HCT116 (cell line): Measurements from ENCODE around the gene LAMP1.
"Not testable (repeated sequence)": the region's sequence is repeated elsewhere in the genome, so short reads cannot be mapped to it uniquely, and the experiment has no call there.

Source experiments
- CEBPB ChIP-seq: IDR thresholded peaks from 2 replicates; pipeline ENCODE4 v1.6.1; 2012; ENCODE audit warnings: low read depth
- EZH2phosphoT487 ChIP-seq: fragments of 200-600 bp; IDR thresholded peaks from 2 replicates; pipeline ENCODE4 v1.6.1; 2018; ENCODE audit warnings: antibody characterized with exemption, borderline replicate concordance
- FOSL1 ChIP-seq: IDR thresholded peaks from 2 replicates; pipeline ENCODE4 v1.6.1; 2012; ENCODE audit warnings: low read depth
- JUND ChIP-seq: IDR thresholded peaks from 2 replicates; pipeline ENCODE4 v1.6.1; 2012
- MAX ChIP-seq: IDR thresholded peaks from 2 replicates; pipeline ENCODE4 v1.6.1; 2012
- POLR2A ChIP-seq: IDR thresholded peaks from 2 replicates; pipeline ENCODE4 v1.7.0; 2011; ENCODE audit warnings: borderline replicate concordance; ENCODE audit not compliant: insufficient read depth, insufficient read length; ENCODE audit errors: extremely low read depth
- POLR2AphosphoS5 ChIP-seq: IDR thresholded peaks from 2 replicates; pipeline ENCODE4 v1.6.1; 2011; ENCODE audit warnings: mild to moderate bottlenecking, low read depth, low read length, moderate library complexity
- SP1 ChIP-seq: IDR thresholded peaks from 2 replicates; pipeline ENCODE4 v1.6.1; 2012; ENCODE audit warnings: low read depth
- SRF ChIP-seq: IDR thresholded peaks from 2 replicates; pipeline ENCODE4 v1.6.1; 2012; ENCODE audit warnings: low read depth
- TCF7L2 ChIP-seq: IDR thresholded peaks from 2 replicates; pipeline ENCODE4 v1.7.0; 2011; ENCODE audit warnings: borderline replicate concordance, inconsistent platforms; ENCODE audit not compliant: insufficient read depth, insufficient read length; ENCODE audit errors: extremely low read depth
- YY1 ChIP-seq: IDR thresholded peaks from 2 replicates; pipeline ENCODE4 v1.6.1; 2011; ENCODE audit warnings: low read length, low read depth, moderate library complexity, mild to moderate bottlenecking; ENCODE audit not compliant: insufficient replicate concordance; ENCODE audit errors: extremely low read depth
- ZBTB33 ChIP-seq: IDR thresholded peaks from 2 replicates; pipeline ENCODE4 v1.6.1; 2011; ENCODE audit warnings: mild to moderate bottlenecking, low read length, moderate library complexity; ENCODE audit not compliant: insufficient replicate concordance; ENCODE audit errors: extremely low read depth
- ZNF274 ChIP-seq: fragments of 200-500 bp; sonication (Bioruptor generic); IDR thresholded peaks from 2 replicates; pipeline ENCODE4 v1.6.1; 2014; ENCODE audit warnings: mild to moderate bottlenecking, low read depth, low read length, inconsistent platforms
- TF ChIP-seq, protein P1 (sequence below), 3 experiments: fragments of 200-600 bp in 1 of 3; sonication (generic) in 1 of 3; IDR thresholded peaks in 2 of 3; conservative IDR thresholded peaks in 1 of 3; 2 replicates each; pipeline ENCODE4 v1.5.1; 2012 to 2017; ENCODE audit warnings: low read depth in 2 of 3, low read length in 2 of 3, antibody characterized with exemption in 1 of 3, borderline replicate concordance in 1 of 3, control low read depth in 1 of 3, mild to moderate bottlenecking in 1 of 3, mixed read lengths in 1 of 3, mixed run types in 1 of 3, moderate library complexity in 1 of 3; ENCODE audit not compliant: insufficient read depth in 1 of 3

GRCh38 chr13:113257908-113258307 is 39.1 kb upstream of the LAMP1 start:
- TF ChIP-seq, protein P1, sequence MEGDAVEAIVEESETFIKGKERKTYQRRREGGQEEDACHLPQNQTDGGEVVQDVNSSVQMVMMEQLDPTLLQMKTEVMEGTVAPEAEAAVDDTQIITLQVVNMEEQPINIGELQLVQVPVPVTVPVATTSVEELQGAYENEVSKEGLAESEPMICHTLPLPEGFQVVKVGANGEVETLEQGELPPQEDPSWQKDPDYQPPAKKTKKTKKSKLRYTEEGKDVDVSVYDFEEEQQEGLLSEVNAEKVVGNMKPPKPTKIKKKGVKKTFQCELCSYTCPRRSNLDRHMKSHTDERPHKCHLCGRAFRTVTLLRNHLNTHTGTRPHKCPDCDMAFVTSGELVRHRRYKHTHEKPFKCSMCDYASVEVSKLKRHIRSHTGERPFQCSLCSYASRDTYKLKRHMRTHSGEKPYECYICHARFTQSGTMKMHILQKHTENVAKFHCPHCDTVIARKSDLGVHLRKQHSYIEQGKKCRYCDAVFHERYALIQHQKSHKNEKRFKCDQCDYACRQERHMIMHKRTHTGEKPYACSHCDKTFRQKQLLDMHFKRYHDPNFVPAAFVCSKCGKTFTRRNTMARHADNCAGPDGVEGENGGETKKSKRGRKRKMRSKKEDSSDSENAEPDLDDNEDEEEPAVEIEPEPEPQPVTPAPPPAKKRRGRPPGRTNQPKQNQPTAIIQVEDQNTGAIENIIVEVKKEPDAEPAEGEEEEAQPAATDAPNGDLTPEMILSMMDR (IDR thresholded peaks at IDR 0.05 in 2 of 3, conservative IDR thresholded peaks at IDR 0.05 in 1 of 3; ENCODE audit: borderline replicate concordance in 1 of 3, insufficient read depth in 1 of 3, low read depth in 2 of 3, low read length in 2 of 3): not testable (repeated sequence)
- TF ChIP-seq FOSL1, POLR2A, MAX, EZH2phosphoT487, TCF7L2, SP1, ZNF274, JUND, YY1, POLR2AphosphoS5, ZBTB33, SRF, CEBPB: not testable (repeated sequence)
